Fibroblast of lung (primary cell): ENCODE measurements around the gene ABLIM3. TPM values are rescaled to one million over a fixed set of nuclear protein-coding genes. Genes with fewer than 3 reads are reported as not detected.

Source experiments
- DNase-seq, 2 donors: peaks; one replicate each; pipeline versions ENCODE4 v3.0.0 to v3.0.0-alpha.2; 2010; ENCODE audit warnings: low read depth in 2 of 2
- H2AFZ ChIP-seq: 2 replicates; pipeline ENCODE4 v1.5.1; 2012; ENCODE audit warnings: low read length, control low read depth, inconsistent platforms
- H3K27ac ChIP-seq: 2 replicates; pipeline ENCODE4 v1.5.1; 2011; ENCODE audit warnings: low read length, control low read depth; ENCODE audit not compliant: insufficient read depth
- H3K27me3 ChIP-seq: 2 replicates; pipeline ENCODE4 v1.5.1; 2011; ENCODE audit warnings: mild to moderate bottlenecking, low read length; ENCODE audit not compliant: control insufficient read depth, insufficient read depth
- H3K36me3 ChIP-seq: 2 replicates; pipeline ENCODE4 v1.5.1; 2011; ENCODE audit warnings: low read length; ENCODE audit not compliant: control insufficient read depth, insufficient read depth
- H3K4me1 ChIP-seq: 2 replicates; pipeline ENCODE4 v1.5.1; 2011; ENCODE audit warnings: low read length; ENCODE audit not compliant: control insufficient read depth, insufficient read depth; ENCODE audit errors: extremely low read depth
- H3K4me2 ChIP-seq: 2 replicates; pipeline ENCODE4 v1.5.1; 2011; ENCODE audit warnings: low read length, control low read depth; ENCODE audit not compliant: insufficient read depth; ENCODE audit errors: extremely low read depth
- H3K4me3 ChIP-seq, 4 experiments: fragments of 200-600 bp in 1 of 4; sonication (generic) in 1 of 4; replicated peaks in 1 of 4; 2 replicates each; pipeline ENCODE4 v1.5.1; 2011 to 2016; ENCODE audit warnings: low read length in 4 of 4, low read depth in 3 of 4, mild to moderate bottlenecking in 3 of 4, control low read depth in 2 of 4, inconsistent platforms in 1 of 4, mixed read lengths in 1 of 4; ENCODE audit not compliant: insufficient read depth in 1 of 4; ENCODE audit errors: control extremely low read depth in 1 of 4
- H3K79me2 ChIP-seq: 2 replicates; pipeline ENCODE4 v1.5.1; 2012; ENCODE audit warnings: mild to moderate bottlenecking, low read length, inconsistent platforms; ENCODE audit not compliant: control insufficient read depth, insufficient read depth
- H3K9ac ChIP-seq: 2 replicates; pipeline ENCODE4 v1.5.1; 2011; ENCODE audit warnings: mild to moderate bottlenecking, low read length, control low read depth; ENCODE audit not compliant: insufficient read depth
- H3K9me3 ChIP-seq: 2 replicates; pipeline ENCODE4 v1.5.1; 2012; ENCODE audit warnings: low read depth, low read length; ENCODE audit not compliant: control insufficient read depth, insufficient read depth
- H4K20me1 ChIP-seq: 2 replicates; pipeline ENCODE4 v1.5.1; 2011; ENCODE audit warnings: low read length; ENCODE audit not compliant: control insufficient read depth, insufficient read depth; ENCODE audit errors: extremely low read depth
- EZH2 ChIP-seq: IDR thresholded peaks from 2 replicates; pipeline ENCODE4 v1.5.1; 2012; ENCODE audit warnings: low read length, control low read depth, mild to moderate bottlenecking; ENCODE audit errors: missing control alignments
- polyA plus RNA-seq, 2 donors: library from polyadenylated mRNA; depleted of rRNA in 1 of 2; stranded (reverse) in 1 of 2; unstranded in 1 of 2; fragments of >200 nt; gene quantifications; 2 replicates each; pipeline ENCODE4 v1.2.1, GENCODE V29; 2011 to 2012; ENCODE audit warnings: missing spikeins in 1 of 2
- total RNA-seq: library from RNA; depleted of rRNA; stranded (reverse); fragments of >200 nt; gene quantifications from 2 replicates; pipeline ENCODE4 v1.2.1, GENCODE V29; 2014
- TF ChIP-seq, protein P1 (sequence below), 2 donors: IDR thresholded peaks in 1 of 2; conservative IDR thresholded peaks in 1 of 2; 1 replicate in 1 of 2; 2 replicates in 1 of 2; pipeline ENCODE4 v1.5.1; 2011 to 2012; ENCODE audit warnings: low read length in 2 of 2, control low read depth in 1 of 2, inconsistent platforms in 1 of 2, low read depth in 1 of 2, mild to moderate bottlenecking in 1 of 2

The ABLIM3 gene
- total and polyA plus RNA-seq, 2 donors (not counting 1 experiment from before 2014, with no cell fraction given): 48.1 to 49.9 TPM

DNA sequence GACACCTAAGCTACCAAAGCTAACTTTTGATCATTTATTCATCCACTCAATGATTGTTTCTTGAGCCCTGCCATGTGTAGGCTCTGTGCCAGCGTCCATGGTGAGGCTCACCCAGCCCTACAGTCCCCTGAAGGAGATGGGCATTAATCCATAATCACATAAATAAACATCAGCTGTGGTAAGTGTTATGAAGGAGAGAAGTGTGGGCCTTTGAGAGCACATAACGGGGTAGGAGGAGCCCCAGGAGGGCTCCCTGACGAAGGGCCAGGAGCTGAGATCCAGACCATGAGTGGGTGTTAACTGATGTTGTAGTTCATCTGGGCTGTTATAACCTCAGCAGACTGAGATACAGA lies 76.5 kb downstream of the ABLIM3 start:
- H3K4me1 ChIP-seq: peaks cover 28% of the 10 kb centered on the region
- TF ChIP-seq, protein P1, sequence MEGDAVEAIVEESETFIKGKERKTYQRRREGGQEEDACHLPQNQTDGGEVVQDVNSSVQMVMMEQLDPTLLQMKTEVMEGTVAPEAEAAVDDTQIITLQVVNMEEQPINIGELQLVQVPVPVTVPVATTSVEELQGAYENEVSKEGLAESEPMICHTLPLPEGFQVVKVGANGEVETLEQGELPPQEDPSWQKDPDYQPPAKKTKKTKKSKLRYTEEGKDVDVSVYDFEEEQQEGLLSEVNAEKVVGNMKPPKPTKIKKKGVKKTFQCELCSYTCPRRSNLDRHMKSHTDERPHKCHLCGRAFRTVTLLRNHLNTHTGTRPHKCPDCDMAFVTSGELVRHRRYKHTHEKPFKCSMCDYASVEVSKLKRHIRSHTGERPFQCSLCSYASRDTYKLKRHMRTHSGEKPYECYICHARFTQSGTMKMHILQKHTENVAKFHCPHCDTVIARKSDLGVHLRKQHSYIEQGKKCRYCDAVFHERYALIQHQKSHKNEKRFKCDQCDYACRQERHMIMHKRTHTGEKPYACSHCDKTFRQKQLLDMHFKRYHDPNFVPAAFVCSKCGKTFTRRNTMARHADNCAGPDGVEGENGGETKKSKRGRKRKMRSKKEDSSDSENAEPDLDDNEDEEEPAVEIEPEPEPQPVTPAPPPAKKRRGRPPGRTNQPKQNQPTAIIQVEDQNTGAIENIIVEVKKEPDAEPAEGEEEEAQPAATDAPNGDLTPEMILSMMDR (conservative IDR thresholded peaks at IDR 0.05 in 1 of 2, IDR thresholded peaks at IDR 0.05 in 1 of 2; ENCODE audit: low read depth in 1 of 2, low read length in 2 of 2): no peak
- no peak for TF ChIP-seq EZH2
- no peak overlapping the region for H3K27ac ChIP-seq
- H3K9me3 ChIP-seq: no peaks in the 10 kb centered on the region
- H4K20me1 ChIP-seq: no peaks in the 10 kb centered on the region
- no peaks in the 10 kb centered on the region for H3K27me3 ChIP-seq
- peaks cover 14% of the 10 kb centered on the region for H3K36me3 ChIP-seq
- DNase-seq: peak; percentile 55 to 70
- no peak overlapping the region for H2AFZ ChIP-seq
- H3K4me3 ChIP-seq: no peak overlapping the region
- H3K4me2 ChIP-seq: no peak overlapping the region
- no peak overlapping the region for H3K9ac ChIP-seq
- no peaks in the 10 kb centered on the region for H3K79me2 ChIP-seq

GRCh38 chr5:149219584-149219983 lies 78.3 kb downstream of the ABLIM3 start:
- no peak overlapping the region for H2AFZ ChIP-seq
- no peaks in the 10 kb centered on the region for H4K20me1 ChIP-seq
- no peak overlapping the region for H3K27ac ChIP-seq
- DNase-seq: no peak
- no peak overlapping the region for H3K9ac ChIP-seq
- H3K4me3 ChIP-seq: no peak overlapping the region
- TF ChIP-seq, protein P1 (conservative IDR thresholded peaks at IDR 0.05 in 1 of 2, IDR thresholded peaks at IDR 0.05 in 1 of 2; ENCODE audit: low read depth in 1 of 2, low read length in 2 of 2): no peak
- no peak for TF ChIP-seq EZH2
- no peaks in the 10 kb centered on the region for H3K27me3 ChIP-seq
- no peaks in the 10 kb centered on the region for H3K79me2 ChIP-seq
- H3K36me3 ChIP-seq: peaks cover 20% of the 10 kb centered on the region
- no peak overlapping the region for H3K4me2 ChIP-seq
- peaks cover 19% of the 10 kb centered on the region for H3K4me1 ChIP-seq
- H3K9me3 ChIP-seq: no peaks in the 10 kb centered on the region

DNA sequence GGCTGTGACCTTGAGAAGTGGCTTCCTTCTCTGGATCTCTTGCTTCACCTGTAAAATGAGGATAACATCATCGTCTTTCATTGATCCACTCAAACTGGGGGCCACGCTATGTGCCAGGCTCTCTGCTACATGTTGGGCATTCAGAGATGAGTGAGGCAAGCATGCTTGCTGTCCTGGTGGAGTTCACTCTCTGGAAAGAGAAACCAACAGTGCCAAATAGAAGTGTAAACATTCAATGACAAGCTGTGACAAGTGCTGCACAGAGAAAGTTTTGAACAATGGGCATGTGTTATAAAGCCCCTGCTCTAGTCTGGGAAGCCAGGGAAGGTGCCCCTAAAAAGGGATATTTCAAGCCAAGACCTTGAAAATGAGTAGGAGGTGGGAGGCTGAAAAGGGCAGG lies 79.5 kb downstream of the ABLIM3 start:
- peaks cover 19% of the 10 kb centered on the region for H3K4me1 ChIP-seq
- H2AFZ ChIP-seq: no peak overlapping the region
- no peaks in the 10 kb centered on the region for H4K20me1 ChIP-seq
- no peak overlapping the region for H3K4me3 ChIP-seq
- H3K9ac ChIP-seq: no peak overlapping the region
- DNase-seq: no peak
- H3K36me3 ChIP-seq: peaks cover 20% of the 10 kb centered on the region
- H3K9me3 ChIP-seq: no peaks in the 10 kb centered on the region
- H3K27me3 ChIP-seq: no peaks in the 10 kb centered on the region
- no peaks in the 10 kb centered on the region for H3K79me2 ChIP-seq
- H3K27ac ChIP-seq: peak overlapping the region; percentile 64
- no peak for TF ChIP-seq EZH2
- TF ChIP-seq, protein P1 (conservative IDR thresholded peaks at IDR 0.05 in 1 of 2, IDR thresholded peaks at IDR 0.05 in 1 of 2; ENCODE audit: low read depth in 1 of 2, low read length in 2 of 2): no peak
- no peak overlapping the region for H3K4me2 ChIP-seq
